Colonic mucosa (tissue), 4 donors: ENCODE data around the gene SMG9. TPM values are rescaled to one million over a fixed set of nuclear protein-coding genes. Genes with fewer than 3 reads are reported as not detected.

Experiments
- DNase-seq: peaks from one replicate; pipeline ENCODE4 v3.0.0-alpha.2; 2020
- H3K27ac ChIP-seq: fragments of 200-600 bp; one replicate; pipeline ENCODE4 v1.8.0; 2021
- H3K27me3 ChIP-seq: fragments of 200-600 bp; one replicate; pipeline ENCODE4 v1.8.0; 2021
- H3K36me3 ChIP-seq: fragments of 200-600 bp; one replicate; pipeline ENCODE4 v1.8.0; 2021
- H3K4me1 ChIP-seq: fragments of 200-600 bp; one replicate; pipeline ENCODE4 v1.8.0; 2021; ENCODE audit warnings: mild to moderate bottlenecking
- H3K4me3 ChIP-seq: fragments of 200-600 bp; one replicate; pipeline ENCODE4 v1.8.0; 2021
- H3K9ac ChIP-seq, 2 donors: one replicate each; pipeline ENCODE4 v1.7.0; 2013; ENCODE audit warnings: control low read depth in 2 of 2, low read depth in 2 of 2, low read length in 2 of 2
- H3K9me3 ChIP-seq: fragments of 200-600 bp; one replicate; pipeline ENCODE4 v1.8.0; 2021
- intact Hi-C: fragments of 100-400 bp; cut with DNase I; formaldehyde crosslinking; loops from one replicate; pipeline ENCODE4 v1.14.1; 2022
- total RNA-seq, 2 donors: library from RNA; stranded (reverse); fragmentation: NEBNext Ultra II Directional in 1 of 2; extraction: Animal tissue kit (Norgen Biotek cat#: 25700) in 1 of 2; gene quantifications; one replicate each; pipeline ENCODE4 v1.2.1, GENCODE V29; 2021
- TF ChIP-seq, protein P1 (sequence below): fragments of 200-600 bp; IDR thresholded peaks from one replicate; pipeline ENCODE4 v1.8.0; 2022; ENCODE audit warnings: antibody characterized with exemption, mild to moderate bottlenecking
- donor health status: healthy.
- donor health status: DM: no; HTN: no; CAD: no.
- donor health status: DM: no; HTN: no; CAD: no.

Gene SMG9
- total RNA-seq, 2 donors from 2014 or later = 30.1 to 66.6 TPM

DNA sequence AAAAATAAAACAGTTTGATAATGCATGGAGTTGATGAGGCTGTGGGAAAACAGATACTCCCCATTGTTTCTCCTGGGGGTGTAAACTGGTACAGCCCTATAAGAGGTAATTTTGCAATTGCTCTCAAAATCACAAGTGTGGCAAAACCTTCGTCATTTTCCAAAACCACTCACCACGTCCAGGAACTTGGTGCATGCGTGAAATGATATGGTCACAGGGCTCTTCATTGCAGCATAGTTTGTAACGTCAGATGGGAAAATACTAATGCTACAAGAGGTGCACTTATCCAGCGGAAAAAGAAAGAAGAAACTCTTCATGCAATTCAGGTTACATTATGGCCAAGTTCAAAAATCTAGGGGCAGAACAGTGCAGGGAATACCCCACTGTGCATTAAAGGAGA, 72.9 kb downstream of the SMG9 start:
- intact Hi-C loops = no loop called here
- Histone ChIP-seq H3K27me3 (no peaks in the 10 kb centered on the region), H3K9ac (no peak overlapping the region), H3K27ac (no peak overlapping the region), H3K4me1 (no peaks in the 10 kb centered on the region), H3K36me3 (no peaks in the 10 kb centered on the region), H3K9me3 (no peaks in the 10 kb centered on the region), H3K4me3 (no peak overlapping the region)
- TF ChIP-seq, protein P1, sequence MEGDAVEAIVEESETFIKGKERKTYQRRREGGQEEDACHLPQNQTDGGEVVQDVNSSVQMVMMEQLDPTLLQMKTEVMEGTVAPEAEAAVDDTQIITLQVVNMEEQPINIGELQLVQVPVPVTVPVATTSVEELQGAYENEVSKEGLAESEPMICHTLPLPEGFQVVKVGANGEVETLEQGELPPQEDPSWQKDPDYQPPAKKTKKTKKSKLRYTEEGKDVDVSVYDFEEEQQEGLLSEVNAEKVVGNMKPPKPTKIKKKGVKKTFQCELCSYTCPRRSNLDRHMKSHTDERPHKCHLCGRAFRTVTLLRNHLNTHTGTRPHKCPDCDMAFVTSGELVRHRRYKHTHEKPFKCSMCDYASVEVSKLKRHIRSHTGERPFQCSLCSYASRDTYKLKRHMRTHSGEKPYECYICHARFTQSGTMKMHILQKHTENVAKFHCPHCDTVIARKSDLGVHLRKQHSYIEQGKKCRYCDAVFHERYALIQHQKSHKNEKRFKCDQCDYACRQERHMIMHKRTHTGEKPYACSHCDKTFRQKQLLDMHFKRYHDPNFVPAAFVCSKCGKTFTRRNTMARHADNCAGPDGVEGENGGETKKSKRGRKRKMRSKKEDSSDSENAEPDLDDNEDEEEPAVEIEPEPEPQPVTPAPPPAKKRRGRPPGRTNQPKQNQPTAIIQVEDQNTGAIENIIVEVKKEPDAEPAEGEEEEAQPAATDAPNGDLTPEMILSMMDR = no peak
- no peak for DNase-seq

DNA sequence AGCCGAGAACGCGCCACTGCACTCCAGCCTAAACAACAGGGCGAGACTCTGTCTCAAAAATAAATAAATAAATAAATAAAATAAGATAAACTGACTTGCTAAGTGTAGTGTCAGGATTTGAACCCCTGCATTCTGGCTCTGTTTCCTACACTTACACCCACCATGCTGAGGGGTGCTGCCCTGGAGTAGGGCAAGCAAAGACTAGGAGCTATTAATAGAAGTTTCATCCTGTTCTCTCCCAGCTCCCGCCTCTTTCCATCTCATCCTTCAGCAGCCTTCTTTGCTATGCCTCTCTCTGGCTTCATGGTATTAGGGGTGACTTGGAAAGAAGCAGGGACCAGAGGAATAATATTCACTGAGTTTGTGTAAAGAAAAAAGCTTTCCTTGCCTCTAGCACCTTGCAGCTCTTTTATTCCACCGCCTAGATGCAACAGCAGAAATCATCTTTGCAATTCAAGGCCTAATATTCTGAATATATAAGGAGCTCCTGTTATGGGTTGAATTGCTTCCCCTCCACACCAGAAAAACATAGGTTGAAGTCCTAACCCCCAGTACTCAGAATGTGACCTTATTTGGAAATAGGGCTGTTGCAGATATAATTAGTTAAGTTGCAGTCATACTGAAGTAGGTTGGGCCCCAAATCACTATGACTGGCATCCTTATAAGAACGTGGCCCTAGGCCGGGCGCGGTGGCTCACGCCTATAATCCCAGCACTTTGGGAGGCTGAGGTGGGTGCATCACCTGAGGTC, 76.1 kb downstream of the SMG9 start:
- Histone ChIP-seq H3K4me1 (no peaks in the 10 kb centered on the region), H3K36me3 (no peaks in the 10 kb centered on the region), H3K27ac (peak overlapping the region; percentile 52), H3K9me3 (no peaks in the 10 kb centered on the region), H3K9ac (no peak overlapping the region), H3K4me3 (no peak overlapping the region), H3K27me3 (no peaks in the 10 kb centered on the region)
- intact Hi-C loops = no loop called here
- TF ChIP-seq, protein P1 = no peak
- DNase-seq = no peak

Other genes with a start within 250 kb of the SMG9 start
- 100 to 1,000 TPM; 482 to 569 TPM for gene ETHE1, start 227.8 kb downstream of the SMG9 start, total RNA-seq
- 10 to 100 TPM in 1 of 2 donors, 1 to 10 TPM in 1; 6.4 to 11.3 TPM for gene ZNF575, start 221.8 kb downstream of the SMG9 start, total RNA-seq
- gene XRCC1, start 179.4 kb downstream of the SMG9 start, total RNA-seq = 10 to 100 TPM; 22.3 to 40.7 TPM
- gene PINLYP, start 179.2 kb downstream of the SMG9 start, total RNA-seq = 1 to 10 TPM in 1 of 2 donors, under 1 TPM in 1; 0.52 to 2.4 TPM
- 10 to 100 TPM; 19.9 to 24.6 TPM for gene IRGQ, start 158.8 kb downstream of the SMG9 start, total RNA-seq
- 10 to 100 TPM; 15.4 to 27.1 TPM for gene ZNF576, start 158.4 kb downstream of the SMG9 start, total RNA-seq
- gene SRRM5, start 142.9 kb downstream of the SMG9 start, total RNA-seq = under 1 TPM; 0.42 to 0.57 TPM
- gene ZNF428, start 135.3 kb downstream of the SMG9 start, total RNA-seq = 10 to 100 TPM; 21.5 to 27.4 TPM
- gene CADM4, start 115.1 kb downstream of the SMG9 start, total RNA-seq = 1 to 10 TPM; 2.3 to 5.8 TPM
- 10 to 100 TPM; 33.7 to 51.6 TPM for gene PLAUR, start 84.8 kb downstream of the SMG9 start, total RNA-seq
- not detected for gene IRGC, start 38.9 kb downstream of the SMG9 start, total RNA-seq
- 10 to 100 TPM; 25.4 to 60.9 TPM for gene KCNN4, start 26.0 kb upstream of the SMG9 start, total RNA-seq
- gene LYPD5, start 47.5 kb upstream of the SMG9 start, total RNA-seq = 1 to 10 TPM; 3.3 to 3.9 TPM
- gene ZNF283, start 72.4 kb upstream of the SMG9 start, total RNA-seq = 1 to 10 TPM; 6.5 to 7.3 TPM
- gene ZNF404, start 129.0 kb upstream of the SMG9 start, total RNA-seq = 1 to 10 TPM; 1.1 to 1.6 TPM
- gene ZNF45, start 180.3 kb upstream of the SMG9 start, total RNA-seq = 1 to 10 TPM; 8.1 to 8.7 TPM
- 1 to 10 TPM; 2.0 to 2.1 TPM for gene ZNF221, start 196.3 kb upstream of the SMG9 start, total RNA-seq
- gene ZNF155, start 229.2 kb upstream of the SMG9 start, total RNA-seq = 1 to 10 TPM; 5.6 to 6.1 TPM
- gene ZNF230, start 248.0 kb upstream of the SMG9 start, total RNA-seq = 1 to 10 TPM; 2.3 to 2.9 TPM